H1 (cell line): Measurements from ENCODE around the gene PDE4D. TPM values are rescaled to one million over a fixed set of nuclear protein-coding genes. Genes with fewer than 3 reads are reported as not detected.

Experiments
- CTCF ChIA-PET: fragments of 300-600 bp; sonication (Branson Sonifier 250); formaldehyde crosslinking; loops from one replicate; lab custom pipeline; 2021; ENCODE audit not compliant: partially characterized antibody; lab: Charles Lee
- POLR2A ChIA-PET: fragments of 300-600 bp; sonication (Branson Sonifier 250); formaldehyde crosslinking; loops from one replicate; lab custom pipeline; 2021; ENCODE audit warnings: inconsistent platforms; ENCODE audit not compliant: partially characterized antibody; lab: Charles Lee
- DNase-seq, 2 experiments: peaks; one replicate each; pipeline versions ENCODE4 v3.0.0 to v3.0.0-alpha.2; 2010 to 2022; ENCODE audit warnings: low spot score in 2 of 2, low read depth in 1 of 2, mixed read lengths in 1 of 2
- FAIRE-seq: peaks from 2 replicates; lab custom pipeline; 2011; peaks lifted over from hg19 to GRCh38; lab: Jason Lieb, UNC
- H2AFZ ChIP-seq: 2 replicates; pipeline ENCODE4 v1.8.1; 2012; ENCODE audit warnings: low read length, inconsistent platforms
- H2AK5ac ChIP-seq: 2 replicates; pipeline ENCODE4 v1.6.1; 2013; ENCODE audit warnings: low read depth, low read length
- H2BK120ac ChIP-seq: replicated peaks from 2 replicates; pipeline ENCODE3; 2013; ENCODE audit warnings: low read depth, low read length, inconsistent platforms
- H2BK12ac ChIP-seq: 2 replicates; pipeline ENCODE4 v1.6.1; 2013; ENCODE audit warnings: low read depth, low read length
- H2BK15ac ChIP-seq: 2 replicates; pipeline ENCODE4 v1.6.1; 2013; ENCODE audit warnings: low read length
- H2BK20ac ChIP-seq: 2 replicates; pipeline ENCODE4 v1.6.1; 2013; ENCODE audit warnings: low read length
- H2BK5ac ChIP-seq: 2 replicates; pipeline ENCODE4 v1.6.1; 2013; ENCODE audit warnings: low read depth, low read length
- H3K14ac ChIP-seq: 2 replicates; pipeline ENCODE4 v1.6.1; 2013; ENCODE audit warnings: inconsistent platforms; ENCODE audit not compliant: insufficient read length
- H3K18ac ChIP-seq: 2 replicates; pipeline ENCODE4 v1.6.1; 2013; ENCODE audit warnings: low read length; ENCODE audit errors: extremely low read depth
- H3K23ac ChIP-seq: 2 replicates; pipeline ENCODE4 v1.6.1; 2013; ENCODE audit warnings: inconsistent platforms; ENCODE audit not compliant: insufficient read length
- H3K23me2 ChIP-seq: 2 replicates; pipeline ENCODE4 v1.6.1; 2013; ENCODE audit warnings: low read depth, low read length
- H3K27ac ChIP-seq: 2 replicates; pipeline ENCODE4 v1.6.1; 2011; ENCODE audit warnings: low read depth, low read length, inconsistent platforms
- H3K27me3 ChIP-seq, 4 experiments: replicated peaks in 1 of 4; 1 replicate in 1 of 4; 2 replicates in 3 of 4; pipeline versions ENCODE4 v1.6.1 to v1.8.1; 2011 to 2013; ENCODE audit warnings: low read length in 3 of 4, mild to moderate bottlenecking in 3 of 4, inconsistent platforms in 2 of 4, mixed read lengths in 2 of 4, moderate library complexity in 1 of 4; ENCODE audit not compliant: control insufficient read depth in 3 of 4, insufficient read depth in 3 of 4; ENCODE audit errors: extremely low read depth in 1 of 4
- H3K36me3 ChIP-seq, 4 experiments: 2 replicates each; pipeline versions ENCODE4 v1.6.1 to v1.8.1; 2011 to 2013; ENCODE audit warnings: mild to moderate bottlenecking in 4 of 4, low read length in 3 of 4, moderate library complexity in 2 of 4, control low read depth in 1 of 4, inconsistent platforms in 1 of 4; ENCODE audit not compliant: insufficient read depth in 4 of 4, control insufficient read depth in 2 of 4
- H3K4ac ChIP-seq: replicated peaks from 2 replicates; pipeline ENCODE3; 2013; ENCODE audit warnings: low read length, low read depth, mixed read lengths, inconsistent platforms; ENCODE audit not compliant: insufficient read length
- H3K4me1 ChIP-seq, 4 experiments: replicated peaks in 1 of 4; 1 replicate in 1 of 4; 2 replicates in 3 of 4; pipeline versions ENCODE4 v1.6.1 to v1.8.1; 2011 to 2013; ENCODE audit warnings: low read length in 3 of 4, inconsistent platforms in 2 of 4, mixed read lengths in 1 of 4; ENCODE audit not compliant: insufficient read depth in 4 of 4, control insufficient read depth in 3 of 4
- H3K4me2 ChIP-seq, 2 experiments: 2 replicates each; pipeline versions ENCODE4 v1.6.1 to v1.8.1; 2011 to 2013; ENCODE audit warnings: low read depth in 2 of 2, low read length in 2 of 2, control low read depth in 1 of 2, inconsistent platforms in 1 of 2, mild to moderate bottlenecking in 1 of 2; ENCODE audit not compliant: insufficient read depth in 1 of 2
- H3K4me3 ChIP-seq, 4 experiments: fragments of 200-600, 300-600 bp in 1 of 4; sonication (generic), shearing (Covaris generic), sonication (Bioruptor Twin) in 1 of 4; 2 replicates each; pipeline versions ENCODE4 v1.5.1 to v1.8.1; 2011 to 2016; ENCODE audit warnings: low read length in 4 of 4, low read depth in 3 of 4, control low read depth in 2 of 4, inconsistent platforms in 2 of 4, mild to moderate bottlenecking in 2 of 4, mixed read lengths in 1 of 4, moderate library complexity in 1 of 4; ENCODE audit not compliant: insufficient read depth in 2 of 4; ENCODE audit errors: extremely low read depth in 1 of 4
- H3K56ac ChIP-seq: replicated peaks from 2 replicates; pipeline ENCODE3; 2013; ENCODE audit warnings: low read depth, mild to moderate bottlenecking, mixed read lengths, low read length, inconsistent platforms; ENCODE audit not compliant: insufficient read length
- H3K79me1 ChIP-seq: 2 replicates; pipeline ENCODE4 v1.6.1; 2013; ENCODE audit warnings: low read depth, low read length, control low read depth
- H3K79me2 ChIP-seq, 2 experiments: 2 replicates each; pipeline versions ENCODE4 v1.6.1 to v1.8.1; 2012 to 2013; ENCODE audit warnings: low read length in 2 of 2, mild to moderate bottlenecking in 2 of 2, inconsistent platforms in 1 of 2; ENCODE audit not compliant: insufficient read depth in 2 of 2, control insufficient read depth in 1 of 2
- H3K9ac ChIP-seq, 4 experiments: replicated peaks in 1 of 4; 1 replicate in 1 of 4; 2 replicates in 3 of 4; pipeline versions ENCODE4 v1.6.1 to v1.8.1; 2011 to 2013; ENCODE audit warnings: low read depth in 3 of 4, low read length in 3 of 4, control low read depth in 2 of 4, mild to moderate bottlenecking in 2 of 4, moderate library complexity in 2 of 4, inconsistent platforms in 1 of 4; ENCODE audit errors: extremely low read depth in 1 of 4
- H3K9me3 ChIP-seq, 2 experiments: 2 replicates each; pipeline versions ENCODE4 v1.6.1 to v1.8.1; 2012 to 2013; ENCODE audit warnings: mild to moderate bottlenecking in 2 of 2, moderate library complexity in 2 of 2, control low read depth in 1 of 2, inconsistent platforms in 1 of 2, low read depth in 1 of 2, low read length in 1 of 2, mixed read lengths in 1 of 2; ENCODE audit not compliant: insufficient read depth in 2 of 2
- H4K20me1 ChIP-seq, 2 experiments: replicated peaks in 1 of 2; 2 replicates each; pipeline versions ENCODE3 to v1.8.1; 2011 to 2013; ENCODE audit warnings: inconsistent platforms in 2 of 2, low read length in 2 of 2, mild to moderate bottlenecking in 1 of 2; ENCODE audit not compliant: insufficient read depth in 2 of 2, control insufficient read depth in 1 of 2
- H4K5ac ChIP-seq: 2 replicates; pipeline ENCODE4 v1.6.1; 2013; ENCODE audit warnings: low read length, low read depth, mixed read lengths, inconsistent platforms; ENCODE audit not compliant: insufficient read length
- H4K8ac ChIP-seq: 2 replicates; pipeline ENCODE4 v1.8.0; 2013; ENCODE audit warnings: mild to moderate bottlenecking, moderate library complexity, low read length, inconsistent platforms; ENCODE audit not compliant: insufficient read depth; ENCODE audit errors: extremely low read depth
- H4K91ac ChIP-seq: replicated peaks from 2 replicates; pipeline ENCODE3; 2013; ENCODE audit warnings: low read length, mixed read lengths, inconsistent platforms; ENCODE audit not compliant: insufficient read length
- CREB1 ChIP-seq: IDR thresholded peaks from 2 replicates; pipeline ENCODE4 v1.6.1; 2012; ENCODE audit warnings: inconsistent platforms
- EGR1 ChIP-seq: IDR thresholded peaks from 2 replicates; pipeline ENCODE4 v1.6.1; 2011; ENCODE audit warnings: low read depth, low read length, borderline replicate concordance
- GABPA ChIP-seq: IDR thresholded peaks from 2 replicates; pipeline ENCODE4 v1.6.1; 2011; ENCODE audit warnings: mild to moderate bottlenecking, low read length, moderate library complexity, borderline replicate concordance; ENCODE audit not compliant: insufficient read depth
- HDAC6 ChIP-seq: IDR thresholded peaks from one replicate; pipeline ENCODE4 v1.7.1; 2012; ENCODE audit warnings: low read depth, mild to moderate bottlenecking, inconsistent platforms, low read length, moderate library complexity
- NANOG ChIP-seq: IDR thresholded peaks from 2 replicates; pipeline ENCODE4 v1.6.1; 2011; ENCODE audit warnings: low read length, low read depth, mild to moderate bottlenecking, inconsistent platforms; ENCODE audit not compliant: insufficient read depth, poor library complexity, severe bottlenecking
- RAD21 ChIP-seq, 2 experiments: IDR thresholded peaks in 1 of 2; conservative IDR thresholded peaks in 1 of 2; 2 replicates each; pipeline ENCODE4 v1.6.1; 2011; ENCODE audit warnings: low read depth in 2 of 2, low read length in 2 of 2, improper control_type of control experiment in 1 of 2, inconsistent platforms in 1 of 2, mild to moderate bottlenecking in 1 of 2, moderate library complexity in 1 of 2
- RBBP5 ChIP-seq: IDR thresholded peaks from 2 replicates; pipeline ENCODE4 v1.7.1; 2012; ENCODE audit warnings: low read depth, mild to moderate bottlenecking, inconsistent platforms, low read length, moderate library complexity, borderline replicate concordance
- SAP30 ChIP-seq: fragments of 300-600 bp; sonication (generic); IDR thresholded peaks from 2 replicates; pipeline ENCODE4 v1.7.1; 2012; ENCODE audit warnings: low read length, moderate library complexity, mild to moderate bottlenecking, inconsistent platforms; ENCODE audit not compliant: insufficient read depth, insufficient replicate concordance
- SIRT6 ChIP-seq: IDR thresholded peaks from one replicate; pipeline ENCODE4 v1.7.1; 2012; ENCODE audit warnings: low read length, inconsistent platforms
- SP1 ChIP-seq: IDR thresholded peaks from 2 replicates; pipeline ENCODE4 v1.6.1; 2011; ENCODE audit warnings: low read depth, low read length
- WGBS, 2 experiments: shearing (Covaris generic) in 1 of 2; methylation state at CpG; one replicate each; pipeline versions ENCODE4 v1.1.6 to v1.1.7; 2013 to 2015; ENCODE audit warnings: low lambda C conversion rate in 2 of 2, mixed read lengths in 2 of 2, inconsistent platforms in 1 of 2, low coverage in 1 of 2, missing lambda C conversion rate in 1 of 2; ENCODE audit not compliant: insufficient replicate concordance in 2 of 2, insufficient coverage in 1 of 2, insufficient read length in 1 of 2; ENCODE audit errors: extremely low coverage in 1 of 2, missing lambda C conversion rate in 1 of 2; 5-methylcytosine and 5-hydroxymethylcytosine counted together
- polyA plus RNA-seq, 7 experiments: library from polyadenylated mRNA; depleted of rRNA in 3 of 7; stranded (reverse) in 5 of 7; unstranded in 2 of 7; fragments of >200 nt in 5 of 7; fragments of 200-250 nt in 2 of 7; gene quantifications; 1 replicate in 5 of 7; 2 replicates in 1 of 7; 4 replicates in 1 of 7; pipeline versions ENCODE4 v1.2.1 to v1.2.3, GENCODE V29; 2011 to 2013; ENCODE audit warnings: missing spikeins in 2 of 7, mixed read lengths in 2 of 7
- total RNA-seq: library from RNA; stranded (reverse); fragmentation: NEBNext Ultra II Directional; extraction: Animal tissue kit (Norgen Biotek cat#: 25700); gene quantifications from 2 replicates; pipeline ENCODE4 v1.2.1, GENCODE V29; 2021
- TF ChIP-seq, protein P1 (sequence below): IDR thresholded peaks from 2 replicates; pipeline ENCODE4 v1.6.1; 2012; ENCODE audit warnings: low read length, inconsistent platforms
- TF ChIP-seq, protein P2 (sequence below): IDR thresholded peaks from 2 replicates; pipeline ENCODE4 v1.6.1; 2012; ENCODE audit warnings: inconsistent platforms

PDE4D gene
- total and polyA plus RNA-seq, 2 of the 8 experiments (the other 6 are each of a cell fraction or from before 2014, with no cell fraction given), result 2.3 to 3.7 TPM

DNA sequence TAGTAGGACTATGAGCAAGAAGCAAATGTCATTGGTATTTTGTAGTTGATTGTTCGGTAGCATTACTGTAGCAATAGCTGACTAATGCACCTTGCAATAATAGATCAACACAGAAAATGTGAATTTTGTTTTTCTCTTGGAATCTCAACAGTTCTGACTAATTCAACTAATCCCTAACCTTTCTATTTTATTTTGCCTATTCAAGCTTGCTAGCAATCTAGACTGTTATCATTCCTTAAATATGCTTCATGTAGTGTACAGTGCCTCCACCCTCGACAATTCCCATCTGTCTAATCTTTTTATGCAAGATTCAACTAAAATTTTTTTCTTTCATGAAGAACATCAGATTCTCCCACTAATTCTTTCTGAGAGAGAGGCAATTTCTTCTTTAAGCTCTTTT, 570.6 kb downstream of the PDE4D start:
- Histone ChIP-seq H3K56ac (no peak overlapping the region), H3K4me2 (no peak overlapping the region), H3K4me3 (no peak overlapping the region), H3K9ac (no peak overlapping the region), H3K27ac (no peak overlapping the region), H4K20me1 (no peaks in the 10 kb centered on the region), H3K9me3 (no peaks in the 10 kb centered on the region), H2BK15ac (no peak overlapping the region), H3K14ac (no peak overlapping the region), H2AK5ac (no peak overlapping the region), H4K8ac (no peak overlapping the region), H3K23me2 (no peaks in the 10 kb centered on the region), H3K23ac (no peak overlapping the region), H4K91ac (no peak overlapping the region), H2BK12ac (no peak overlapping the region), H3K79me2 (no peaks in the 10 kb centered on the region), H3K79me1 (no peaks in the 10 kb centered on the region), H3K18ac (no peak overlapping the region), H3K4me1 (no peaks in the 10 kb centered on the region), H3K4ac (no peak overlapping the region), H2BK20ac (no peak overlapping the region), H2BK5ac (no peak overlapping the region), H3K36me3 (no peaks in the 10 kb centered on the region), H2BK120ac (no peak overlapping the region), H4K5ac (no peak overlapping the region), H2AFZ (no peak overlapping the region), H3K27me3 (no peaks in the 10 kb centered on the region)
- CTCF ChIA-PET, result interaction anchor here (0.5 kb wide), 1 partner anchor 12 kb away, joined by 3 read pairs; no protein-coding TSS in a partner anchor
- POLR2A ChIA-PET, result no interaction called here
- TF ChIP-seq HDAC6, result no peak
- no peak for TF ChIP-seq GABPA
- no peak for TF ChIP-seq RAD21 (IDR thresholded peaks at IDR 0.05 in 1 of 2, conservative IDR thresholded peaks at IDR 0.05 in 1 of 2; ENCODE audit: low read depth in 2 of 2, low read length in 2 of 2)
- no peak for TF ChIP-seq SAP30
- TF ChIP-seq SIRT6, result no peak
- TF ChIP-seq CREB1, result no peak
- TF ChIP-seq, protein P1, sequence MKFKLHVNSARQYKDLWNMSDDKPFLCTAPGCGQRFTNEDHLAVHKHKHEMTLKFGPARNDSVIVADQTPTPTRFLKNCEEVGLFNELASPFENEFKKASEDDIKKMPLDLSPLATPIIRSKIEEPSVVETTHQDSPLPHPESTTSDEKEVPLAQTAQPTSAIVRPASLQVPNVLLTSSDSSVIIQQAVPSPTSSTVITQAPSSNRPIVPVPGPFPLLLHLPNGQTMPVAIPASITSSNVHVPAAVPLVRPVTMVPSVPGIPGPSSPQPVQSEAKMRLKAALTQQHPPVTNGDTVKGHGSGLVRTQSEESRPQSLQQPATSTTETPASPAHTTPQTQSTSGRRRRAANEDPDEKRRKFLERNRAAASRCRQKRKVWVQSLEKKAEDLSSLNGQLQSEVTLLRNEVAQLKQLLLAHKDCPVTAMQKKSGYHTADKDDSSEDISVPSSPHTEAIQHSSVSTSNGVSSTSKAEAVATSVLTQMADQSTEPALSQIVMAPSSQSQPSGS, result no peak
- TF ChIP-seq SP1, result no peak
- no peak for TF ChIP-seq RBBP5
- TF ChIP-seq EGR1, result no peak
- TF ChIP-seq, protein P2, sequence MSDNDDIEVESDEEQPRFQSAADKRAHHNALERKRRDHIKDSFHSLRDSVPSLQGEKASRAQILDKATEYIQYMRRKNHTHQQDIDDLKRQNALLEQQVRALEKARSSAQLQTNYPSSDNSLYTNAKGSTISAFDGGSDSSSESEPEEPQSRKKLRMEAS, result no peak
- TF ChIP-seq NANOG, result no peak
- 91% methylated on average over 2 of the region's 2 CpGs; no CpG with 5 or more reads in 1 of the 2 experiments for WGBS, 2 experiments
- no peak for DNase-seq
- FAIRE-seq, result no peak
